Measurements from ENCODE around the gene CLUH.
"Not testable (repeated sequence)": the region's sequence is repeated elsewhere in the genome, so short reads cannot be mapped to it uniquely, and the experiment has no call there.

CLUH gene

GRCh38 chr17:2701996-2702741, 9.4 kb downstream of the CLUH start:
- DNase-seq (ENCODE audit: low read depth) = no peak

- no peak for DNase-seq (ENCODE audit: low read depth)
Observed at GRCh38 chr17:2701161-2701995, 10.2 kb downstream of the CLUH start.

- no peak for DNase-seq (ENCODE audit: low read depth)
Observed at GRCh38 chr17:2700491-2701141, 10.9 kb downstream of the CLUH start.

GRCh38 chr17:2700030-2700490, 11.5 kb downstream of the CLUH start:
- DNase-seq (ENCODE audit: low read depth) = no peak

- not testable (repeated sequence) for DNase-seq (ENCODE audit: low read depth)
Observed at GRCh38 chr17:2699216-2699805, 12.3 kb downstream of the CLUH start.

- no peak for DNase-seq (ENCODE audit: low read depth)
Observed at GRCh38 chr17:2697611-2698162, 13.9 kb downstream of the CLUH start.

- no peak for DNase-seq (ENCODE audit: low read depth)
Observed at GRCh38 chr17:2695961-2696760, 15.4 kb downstream of the CLUH start.

- DNase-seq (ENCODE audit: low read depth) = no peak
Observed at GRCh38 chr17:2695243-2695960, 16.2 kb downstream of the CLUH start.

GRCh38 chr17:2694381-2695242, 17.0 kb downstream of the CLUH start:
- no peak for DNase-seq (ENCODE audit: low read depth)

GRCh38 chr17:2693561-2694380, 17.8 kb downstream of the CLUH start:
- no peak for DNase-seq (ENCODE audit: low read depth)

- DNase-seq (ENCODE audit: low read depth) = no peak
Observed at GRCh38 chr17:2692781-2693135, 18.8 kb downstream of the CLUH start.

GRCh38 chr17:2691965-2692780, 19.4 kb downstream of the CLUH start:
- no peak for DNase-seq (ENCODE audit: low read depth)

- DNase-seq (ENCODE audit: low read depth) = no peak
Observed at GRCh38 chr17:2691069-2691871, 20.3 kb downstream of the CLUH start.

GRCh38 chr17:2690165-2691068, 21.1 kb downstream of the CLUH start:
- DNase-seq (ENCODE audit: low read depth) = no peak

- DNase-seq (ENCODE audit: low read depth) = no peak
Observed at GRCh38 chr17:2689411-2690164, 22.0 kb downstream of the CLUH start.

Data from HS-5 (cell line).